NK-92 (cell line): Measurements from ENCODE around the gene ERVW-1.
"Not testable (repeated sequence)": the region's sequence is repeated elsewhere in the genome, so short reads cannot be mapped to it uniquely, and the experiment has no call there.

ENCODE experiments used
- DNase-seq: peaks from one replicate; lab custom pipeline; 2025; ENCODE audit not compliant: unreplicated experiment; lab: John Stamatoyannopoulos, UW

Gene ERVW-1

GRCh38 chr7:92473989-92474388 lies 3.8 kb downstream of the ERVW-1 start:
- not testable (repeated sequence) for DNase-seq

GRCh38 chr7:92468589-92468988 lies 9.2 kb downstream of the ERVW-1 start:
- not testable (repeated sequence) for DNase-seq

- DNase-seq, result no peak
These were observed 11.1 kb downstream of the ERVW-1 start for GRCh38 chr7:92466682-92467081.

GRCh38 chr7:92464515-92464914 lies 13.2 kb downstream of the ERVW-1 start:
- DNase-seq, result no peak

GRCh38 chr7:92462560-92462959 lies 15.2 kb downstream of the ERVW-1 start:
- DNase-seq, result no peak

- no peak for DNase-seq
These were observed 16.4 kb downstream of the ERVW-1 start for GRCh38 chr7:92461027-92462003.

GRCh38 chr7:92460510-92460909 lies 17.2 kb downstream of the ERVW-1 start:
- no peak for DNase-seq

- DNase-seq, result no peak
These were observed 17.6 kb downstream of the ERVW-1 start for GRCh38 chr7:92460109-92460508.

- no peak for DNase-seq
These were observed 21.5 kb downstream of the ERVW-1 start for GRCh38 chr7:92456236-92456635.

- DNase-seq, result no peak
These were observed 26.1 kb downstream of the ERVW-1 start for GRCh38 chr7:92451645-92452044.

- DNase-seq, result no peak
These were observed 29.5 kb downstream of the ERVW-1 start for GRCh38 chr7:92448205-92448747.

- no peak for DNase-seq
These were observed 30.2 kb downstream of the ERVW-1 start, which contains the start of gene GATAD1 for GRCh38 chr7:92447345-92448204. Gene GATAD1, plus strand, starts transcription at chr7:92447482. Its CDS starts 248 bp downstream, at chr7:92447730.

- no peak for DNase-seq
These were observed 30.8 kb downstream of the ERVW-1 start for GRCh38 chr7:92446869-92447344.

- not testable (repeated sequence) for DNase-seq
These were observed 35.0 kb downstream of the ERVW-1 start for GRCh38 chr7:92442720-92443119.

GRCh38 chr7:92437956-92438491 lies 39.7 kb downstream of the ERVW-1 start:
- DNase-seq, result no peak

GRCh38 chr7:92436612-92437445 lies 40.9 kb downstream of the ERVW-1 start:
- DNase-seq, result no peak

- DNase-seq, result no peak
These were observed 42.2 kb downstream of the ERVW-1 start for GRCh38 chr7:92435542-92435941.

GRCh38 chr7:92433019-92433418 lies 44.7 kb downstream of the ERVW-1 start:
- no peak for DNase-seq

- DNase-seq, result no peak
These were observed 45.3 kb downstream of the ERVW-1 start for GRCh38 chr7:92432299-92432946.
